HG03342 (cell line): Measurements from ENCODE around the gene IRAK4.

ENCODE experiments used
- ATAC-seq: cut with Tn5 transposase; IDR thresholded peaks from one replicate; pipeline ENCODE4 v1.9.1; 2021; ENCODE audit warnings: mild to moderate bottlenecking, moderate library complexity; ENCODE audit not compliant: unreplicated experiment

Gene IRAK4

DNA sequence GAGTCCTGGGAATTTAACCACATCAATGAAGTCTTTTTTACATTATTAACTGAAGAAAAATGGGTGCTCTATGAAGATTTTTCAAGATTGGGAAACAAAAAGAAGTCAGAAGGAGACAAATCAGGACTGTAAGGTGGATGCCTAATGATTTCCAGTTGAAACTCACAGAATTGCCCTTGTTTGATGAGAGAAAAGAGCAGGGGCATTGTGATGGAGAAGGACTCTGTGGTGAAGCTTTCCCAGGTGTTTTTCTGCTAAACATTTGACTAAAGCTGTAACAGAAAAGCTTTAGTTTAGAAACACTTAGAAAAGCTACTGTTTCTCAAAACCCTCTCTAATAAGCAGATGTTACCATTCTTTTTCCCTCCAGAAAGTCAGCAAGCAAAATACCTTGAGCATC, 5.8 kb downstream of the IRAK4 start:
- ATAC-seq, result no peak

DNA sequence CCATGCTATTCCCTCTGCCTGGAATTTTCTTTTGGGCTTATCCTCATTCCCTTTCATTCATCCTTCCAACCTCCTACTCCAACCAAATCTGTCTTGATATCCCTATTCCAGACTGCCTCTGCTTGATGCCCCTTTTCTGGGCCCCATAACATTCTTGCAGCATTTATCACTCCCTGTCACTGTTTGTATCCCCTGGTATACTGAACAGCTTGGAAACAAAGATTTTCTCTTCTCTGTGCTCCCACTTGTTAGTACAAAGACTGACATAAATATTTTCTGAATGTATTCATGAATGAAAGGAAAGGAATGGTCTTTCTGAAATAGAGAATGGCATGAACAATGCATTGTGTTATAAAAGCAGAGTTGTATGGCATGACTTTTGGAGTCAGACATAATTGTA, 7.5 kb downstream of the IRAK4 start:
- ATAC-seq, result no peak

DNA sequence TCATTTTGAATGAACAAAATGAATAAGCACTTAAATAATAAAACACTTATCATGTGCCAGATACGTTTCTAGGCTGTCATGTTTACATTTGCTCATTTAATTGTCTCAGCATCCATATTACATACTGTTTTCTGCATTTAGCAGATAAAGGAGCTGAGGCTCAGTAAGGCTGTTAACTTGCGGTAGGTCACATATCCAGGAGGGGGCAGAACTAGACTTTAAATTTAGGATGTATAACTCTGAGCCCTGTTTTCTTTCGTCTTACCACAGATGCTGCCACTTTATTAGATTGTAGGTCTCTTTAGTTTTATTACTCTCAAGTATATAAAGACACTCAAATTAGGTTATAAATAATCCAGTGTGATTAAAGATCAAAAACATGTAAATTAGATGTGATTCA, 17.7 kb downstream of the IRAK4 start:
- no peak for ATAC-seq

DNA sequence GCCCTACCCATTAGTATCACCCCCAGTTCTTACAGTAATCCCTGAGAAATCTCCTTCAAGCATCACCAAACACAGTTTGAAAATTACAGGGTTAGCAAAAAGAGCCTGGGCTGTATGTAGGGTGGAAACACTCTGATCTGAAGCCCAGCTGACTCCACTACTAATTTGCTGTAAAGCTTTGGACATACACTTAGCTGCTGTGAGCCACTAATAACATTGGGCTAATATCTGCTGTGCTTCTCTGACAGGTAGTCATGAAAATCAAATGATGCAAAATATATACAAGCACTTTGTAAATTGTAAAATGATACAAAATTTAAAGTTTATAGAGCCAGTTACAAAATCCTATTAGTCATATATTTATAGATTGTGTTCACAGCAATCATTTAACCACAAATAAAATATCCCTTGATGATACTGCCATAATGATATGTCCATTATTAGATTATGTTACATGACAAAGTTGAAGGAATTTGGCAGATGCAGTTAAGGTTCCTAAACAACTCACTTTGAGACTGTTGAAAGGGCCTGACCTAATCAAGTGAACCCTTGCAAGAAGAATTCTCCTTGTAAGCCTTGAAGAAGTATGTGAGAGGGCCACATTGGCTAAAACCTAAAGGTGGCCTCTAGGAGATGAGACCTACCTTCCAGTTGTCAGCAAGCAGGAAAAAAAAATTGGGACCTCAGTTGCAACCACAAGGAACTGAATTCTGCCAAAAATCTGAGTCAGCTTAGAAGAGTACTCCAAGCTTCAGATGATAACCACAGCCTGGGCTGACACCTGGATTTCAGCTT, 28.3 kb downstream of the IRAK4 start:
- ATAC-seq, result no peak

DNA sequence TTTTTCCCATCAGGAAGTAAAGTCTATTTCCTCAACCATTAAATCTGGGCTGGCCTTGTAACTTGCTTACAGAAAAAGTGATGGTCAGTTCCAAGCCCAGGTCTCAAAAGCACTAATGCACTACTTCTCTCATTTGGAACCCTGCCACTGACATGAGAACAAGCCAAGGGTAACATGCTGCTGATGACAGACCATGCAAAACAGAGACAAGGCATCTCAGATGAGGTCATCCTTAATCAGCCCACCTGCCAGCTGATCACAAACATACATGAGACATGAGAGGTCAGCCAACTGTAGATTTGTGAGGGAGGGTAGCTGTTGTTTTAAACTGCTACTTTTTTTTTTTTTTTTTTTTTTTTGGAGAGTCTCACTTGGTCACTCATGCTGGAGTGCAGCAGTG, 31.2 kb downstream of the IRAK4 start:
- no peak for ATAC-seq

DNA sequence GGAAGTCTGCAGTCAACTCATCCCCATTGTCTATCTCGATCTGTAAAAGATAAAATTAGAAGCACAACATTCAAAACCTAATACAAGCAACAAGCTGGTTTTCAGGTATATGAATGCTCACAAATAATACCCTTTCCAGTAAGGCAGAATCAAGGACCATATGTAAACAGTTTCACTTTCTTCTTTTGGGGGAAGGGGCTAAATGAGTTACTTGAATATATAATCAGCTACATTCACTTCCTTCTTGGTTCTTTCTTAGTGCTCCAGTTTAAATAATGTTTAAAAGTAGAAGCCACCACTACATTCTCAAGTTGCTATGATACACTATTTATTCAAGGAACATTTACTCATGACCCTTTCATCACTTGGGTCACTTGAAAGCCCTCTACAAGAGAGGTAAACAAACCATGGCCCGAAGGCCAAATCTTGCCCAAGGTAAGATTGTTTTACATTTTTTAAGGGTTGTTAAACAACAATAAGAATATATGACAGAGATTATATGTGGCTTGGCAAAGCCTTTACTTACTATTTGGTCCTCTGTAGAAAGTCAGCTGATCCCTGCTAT, 37.0 kb downstream of the IRAK4 start:
- ATAC-seq, result no peak

DNA sequence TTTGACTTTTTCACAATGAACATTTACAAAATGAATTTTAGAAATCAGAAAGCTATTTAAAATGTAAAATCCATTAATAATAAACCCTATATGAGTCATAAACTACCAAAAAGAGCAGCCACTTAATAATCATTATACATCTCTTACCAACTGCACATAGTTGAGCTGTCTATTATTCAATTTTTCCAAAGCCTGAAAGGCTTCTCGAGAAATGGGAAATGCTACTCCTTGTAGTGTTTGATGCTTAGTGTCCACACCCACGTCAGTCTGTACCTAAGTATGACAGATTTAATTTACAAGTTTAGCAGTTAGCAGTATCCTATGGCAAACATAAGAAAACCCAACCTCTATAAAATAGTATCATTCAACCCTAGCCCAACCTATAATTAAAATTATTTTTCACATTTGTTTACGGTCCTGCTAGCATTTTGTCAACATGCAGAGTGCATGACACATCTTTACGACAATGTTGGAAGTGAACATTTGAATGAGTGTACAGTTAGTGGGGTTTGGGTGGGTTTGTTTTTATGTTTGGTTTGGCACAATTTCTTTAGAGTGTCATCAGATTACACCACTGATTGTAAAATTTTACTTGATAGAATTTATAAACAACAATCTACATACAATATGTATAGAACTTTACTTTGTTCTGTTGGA, 38.9 kb downstream of the IRAK4 start:
- ATAC-seq, result no peak

DNA sequence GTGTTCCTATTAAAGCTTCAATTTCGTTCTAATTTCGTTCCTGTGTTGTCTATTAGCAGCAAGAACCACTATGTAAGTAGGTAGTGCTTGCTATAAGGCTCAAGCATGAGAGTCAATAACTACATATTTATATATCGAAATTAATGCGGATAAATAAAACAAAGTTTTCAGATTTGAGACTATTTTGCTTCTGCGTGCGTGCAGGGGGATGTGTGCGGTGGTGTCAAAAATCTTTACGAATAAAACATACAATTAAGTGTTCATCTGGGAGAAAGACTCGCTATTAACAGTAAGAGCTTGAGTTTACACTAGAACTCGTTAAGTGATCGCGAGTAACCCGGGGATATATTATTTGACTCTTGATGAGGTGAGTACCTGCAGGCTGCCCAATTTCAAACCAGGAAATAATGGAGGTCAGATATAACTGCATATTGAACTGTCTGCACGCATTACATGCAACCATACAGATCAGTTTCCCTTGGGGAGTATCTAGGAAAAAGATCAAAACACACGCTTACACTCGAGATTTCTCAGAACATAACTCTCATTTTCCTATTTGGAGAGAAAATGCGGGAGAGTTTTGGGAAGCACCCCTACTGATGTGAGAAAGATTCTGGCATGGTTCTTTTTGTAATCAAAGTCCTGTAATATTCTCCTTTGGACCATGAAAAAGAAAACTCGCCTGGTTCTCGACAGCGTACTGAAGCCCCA, 46.6 kb downstream of the IRAK4 start:
- ATAC-seq, result peak; percentile 24

DNA sequence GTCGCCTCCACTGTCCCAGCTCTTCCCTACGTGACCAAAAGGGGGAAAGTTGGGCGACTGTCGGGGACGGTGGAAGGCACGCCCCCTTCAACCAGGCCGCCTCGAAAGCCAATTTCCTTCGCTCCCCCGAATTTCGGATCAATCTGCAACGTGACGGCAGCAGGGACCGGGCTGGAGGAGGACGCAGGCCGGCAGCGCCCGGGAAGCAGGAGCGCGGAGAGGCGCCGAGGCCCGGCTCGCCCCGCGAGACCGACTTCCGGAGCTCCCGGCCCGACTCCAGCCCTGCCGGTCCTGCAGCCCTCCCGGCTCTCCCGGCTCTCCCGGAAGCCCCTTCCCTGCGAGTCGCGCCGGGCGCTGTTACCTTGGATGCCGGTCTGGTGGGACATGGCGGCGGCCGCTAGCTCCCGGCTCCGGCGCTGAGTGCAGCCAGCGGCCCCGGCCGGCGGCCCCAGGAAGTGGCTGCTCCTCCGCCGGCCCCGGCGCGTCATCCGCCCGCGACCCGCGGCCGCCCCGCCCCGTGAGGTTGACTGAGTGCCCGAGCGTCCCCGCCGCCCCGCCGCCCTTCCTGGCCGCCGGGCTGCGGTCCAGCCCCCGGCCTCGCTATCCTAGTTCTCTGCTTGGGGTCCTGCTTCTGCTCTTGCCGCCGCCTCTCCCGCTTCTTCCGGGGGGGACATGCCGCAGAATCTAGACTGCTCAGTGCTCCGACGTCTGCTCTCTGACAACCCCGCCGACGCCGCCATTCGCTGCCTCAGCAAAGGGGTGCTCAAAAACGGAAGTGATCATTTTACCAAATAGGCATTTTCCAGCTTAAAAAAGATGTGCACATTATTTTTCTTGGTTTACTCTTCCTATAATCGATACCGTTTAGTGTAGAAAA, 47.3 kb downstream of the IRAK4 start, which contains the start of gene TWF1:
TSS of gene TWF1 (minus strand) at position 458 of the 877 bp plus-strand sequence. CDS start at position 386, 72 bp downstream.
- peak; percentile 94 for ATAC-seq

DNA sequence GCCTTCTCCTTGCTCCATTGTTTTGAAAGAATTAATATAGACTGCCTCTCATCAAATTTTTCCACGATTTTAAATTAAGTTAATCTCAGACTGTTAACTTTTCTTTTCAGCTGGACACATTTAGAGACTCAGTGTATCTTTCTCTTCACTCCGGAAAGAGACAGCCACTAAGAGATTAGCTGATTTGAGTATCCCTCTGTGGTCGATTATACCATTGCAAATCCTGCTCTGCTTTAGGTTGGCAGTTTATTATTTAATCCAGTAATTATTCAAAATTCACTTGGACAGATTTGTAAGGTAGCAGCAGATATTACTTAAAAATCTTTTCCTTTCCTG, 48.0 kb downstream of the IRAK4 start:
- ATAC-seq, result no peak

DNA sequence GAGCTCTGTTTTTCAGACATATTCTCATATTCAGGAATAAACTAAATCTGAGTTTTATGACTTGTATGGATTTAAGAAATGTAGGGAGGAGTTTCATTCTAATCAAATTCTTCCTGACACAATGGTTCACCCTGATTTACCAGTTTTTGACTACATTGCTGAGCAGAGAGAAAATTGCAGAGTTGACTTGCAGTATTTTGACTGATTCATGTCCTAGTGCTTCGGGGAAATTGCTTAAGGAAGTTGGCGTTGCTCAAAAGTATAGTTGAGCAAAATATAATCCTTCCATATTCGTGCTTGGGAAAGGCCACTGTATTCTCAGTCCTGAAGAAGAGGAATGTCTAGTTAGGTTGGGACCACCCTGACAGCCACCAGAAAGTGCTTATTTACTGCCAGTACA, 48.6 kb downstream of the IRAK4 start:
- no peak for ATAC-seq

DNA sequence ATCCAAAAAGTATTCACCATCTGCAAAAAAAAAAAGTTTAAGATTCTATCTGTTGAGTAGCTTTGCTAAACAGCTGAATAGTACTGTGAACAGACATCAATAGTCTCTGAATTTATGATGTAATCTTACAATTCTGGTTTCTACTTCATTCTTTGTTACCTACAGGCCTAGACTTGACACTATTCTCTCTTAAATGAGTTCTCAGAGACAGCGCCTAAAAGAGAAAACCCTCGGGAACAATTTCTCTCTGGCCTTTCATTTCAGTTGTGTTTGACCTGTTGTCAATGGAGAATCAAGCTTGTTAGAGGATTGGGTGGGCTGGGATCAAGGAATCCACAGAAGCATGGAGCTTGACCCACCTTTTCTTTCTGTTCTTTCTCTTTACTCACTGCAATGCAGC, 53.3 kb downstream of the IRAK4 start:
- no peak for ATAC-seq

DNA sequence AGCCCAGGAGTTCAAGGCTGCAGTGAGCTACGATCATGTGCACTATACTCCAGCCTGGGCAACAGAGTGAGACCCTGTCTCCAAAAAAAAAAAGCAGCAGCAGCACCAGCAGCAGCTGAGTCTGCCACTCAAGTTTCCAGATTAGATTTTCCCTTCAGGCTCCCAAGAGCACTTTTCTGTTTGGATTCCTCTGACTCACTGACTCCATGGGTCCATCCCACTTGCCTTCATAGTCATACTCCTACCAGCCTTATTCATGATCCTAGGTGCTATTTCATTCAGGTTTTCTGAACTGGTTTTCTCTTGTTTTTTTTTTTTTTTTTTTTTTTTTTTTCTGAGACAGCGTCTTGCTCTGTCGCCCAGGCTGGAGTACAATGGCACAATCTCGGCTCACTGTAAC, 54.2 kb downstream of the IRAK4 start:
- ATAC-seq, result no peak

DNA sequence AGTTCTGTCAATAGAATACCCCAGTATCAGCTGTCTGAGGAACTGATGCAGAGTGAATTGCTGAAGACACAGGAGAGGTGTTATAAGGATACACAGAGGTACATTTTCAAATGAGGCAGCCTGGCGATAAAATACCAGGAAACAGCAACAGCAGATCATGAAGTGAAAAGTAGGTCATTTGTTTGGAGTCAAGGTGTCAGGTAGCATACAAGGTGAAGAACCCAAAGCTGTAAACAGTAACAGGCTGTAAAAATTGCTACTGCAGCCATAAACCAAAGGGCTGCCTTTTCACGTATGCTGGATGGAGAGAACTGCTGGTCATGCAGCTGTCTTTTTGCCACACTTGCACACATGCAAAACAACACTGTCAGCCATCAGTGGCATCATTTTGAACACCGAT, 56.7 kb downstream of the IRAK4 start:
- no peak for ATAC-seq

DNA sequence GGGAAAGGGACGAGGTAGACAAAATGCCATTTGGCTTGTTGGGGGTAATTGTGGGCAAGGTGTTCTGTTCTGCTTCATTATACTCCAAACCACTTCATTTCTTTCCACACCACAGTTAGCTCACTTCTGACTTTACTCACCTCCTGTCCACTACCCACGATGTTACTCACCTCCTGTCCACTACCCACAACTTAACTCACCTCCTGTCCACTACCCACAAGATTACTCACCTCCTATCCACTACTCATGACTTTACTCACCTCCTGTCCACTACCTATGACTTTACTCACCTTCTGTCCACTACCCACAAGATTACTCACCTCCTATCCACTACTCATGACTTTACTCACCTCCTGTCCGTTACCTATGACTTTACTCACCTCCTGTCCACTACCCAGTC, 57.4 kb downstream of the IRAK4 start:
- no peak for ATAC-seq

DNA sequence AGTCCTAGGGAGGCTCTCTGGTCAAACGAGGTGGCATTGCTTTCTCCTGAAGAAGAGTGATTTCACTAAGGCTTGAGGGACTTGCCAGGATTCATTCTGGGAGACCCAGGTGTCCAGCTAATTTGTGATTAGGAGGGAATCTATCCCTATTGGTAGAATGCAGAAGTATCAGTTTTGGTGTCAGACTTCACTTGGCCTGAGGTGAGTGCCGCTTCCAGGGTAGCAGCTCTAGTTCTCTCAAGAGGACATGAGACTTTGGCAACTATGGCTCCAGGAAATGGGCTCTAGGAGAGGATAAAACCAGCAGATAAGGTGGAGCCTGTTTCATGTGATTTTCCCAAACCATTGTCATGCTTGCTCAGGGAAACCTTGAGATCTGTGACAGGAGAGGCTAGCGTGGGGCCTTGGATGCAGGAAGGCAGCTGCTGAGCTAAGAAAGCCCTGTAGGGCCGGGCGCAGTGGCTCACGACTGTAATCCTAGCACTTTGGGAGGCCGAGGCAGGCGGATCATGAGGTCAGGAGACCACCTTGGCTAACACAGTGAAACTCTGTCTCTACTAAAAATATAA, 65.5 kb downstream of the IRAK4 start:
- no peak for ATAC-seq

DNA sequence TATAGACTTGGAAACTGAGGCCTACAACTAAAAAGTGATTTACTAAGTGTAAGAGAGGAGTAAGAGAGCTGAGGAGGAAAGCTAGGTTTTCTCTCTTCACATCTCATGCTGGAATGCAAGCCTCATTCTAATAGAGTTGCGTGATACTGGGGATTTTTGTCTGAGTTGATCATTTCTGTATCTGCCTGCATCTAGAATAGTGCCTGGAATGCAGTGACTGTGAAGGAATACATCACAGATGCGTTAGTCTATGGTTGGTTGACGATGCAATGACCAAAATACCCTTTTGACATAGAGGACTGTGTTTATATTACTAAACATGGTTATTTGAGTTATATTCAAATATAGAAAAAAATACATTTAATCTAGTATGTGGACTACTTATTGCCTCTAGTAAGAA, 67.9 kb downstream of the IRAK4 start:
- ATAC-seq, result no peak

DNA sequence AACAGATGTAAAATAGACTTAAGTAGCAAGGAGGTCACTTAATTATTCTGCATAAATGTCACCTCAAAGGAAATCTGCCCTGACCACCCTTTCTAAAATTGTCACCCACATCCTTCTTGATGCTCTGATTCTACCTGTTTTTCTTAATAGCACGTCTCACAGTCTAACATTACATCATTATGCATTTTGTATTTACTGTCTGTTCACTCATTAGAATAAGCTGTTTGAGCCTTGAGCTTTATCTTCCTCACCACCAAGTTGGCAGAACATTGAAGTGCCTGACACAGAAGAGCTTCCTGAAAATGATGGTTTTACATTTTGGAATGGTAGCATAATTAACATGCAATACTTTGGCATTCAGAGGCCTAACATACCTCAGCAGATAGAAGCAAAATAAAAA, 68.3 kb downstream of the IRAK4 start:
- ATAC-seq, result no peak

DNA sequence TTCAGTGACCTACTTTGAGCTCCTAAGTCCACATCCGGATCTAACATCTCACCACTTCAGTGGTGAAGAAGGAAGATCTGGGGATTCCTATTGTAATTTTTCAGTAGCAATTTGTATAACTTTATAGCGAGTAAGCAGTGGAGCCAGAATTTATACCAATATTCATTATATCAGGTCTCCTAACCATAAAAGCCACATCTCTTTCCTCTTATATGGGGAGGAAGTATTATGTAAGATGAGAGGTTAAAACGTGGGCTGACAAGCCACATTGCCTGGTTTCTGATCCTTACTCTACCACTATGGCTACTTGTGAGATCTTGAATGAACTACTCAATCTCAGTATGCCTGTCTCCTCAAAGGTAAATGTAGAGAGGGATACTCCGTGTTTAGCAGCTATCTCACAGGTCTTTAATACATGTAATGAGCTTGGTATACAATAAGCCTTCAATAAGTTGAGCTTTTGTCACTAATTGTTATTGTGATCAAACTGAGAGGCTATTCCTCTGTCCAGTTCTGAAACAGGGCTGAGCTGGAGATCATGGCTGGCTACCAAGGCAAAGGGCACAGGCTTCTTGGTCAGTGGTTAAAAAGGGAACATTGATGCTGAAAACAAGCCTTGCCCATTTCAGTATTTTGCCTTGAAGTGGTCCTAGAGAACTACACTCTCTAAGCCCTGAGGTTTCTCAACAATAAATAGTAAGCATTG, 73.9 kb downstream of the IRAK4 start:
- ATAC-seq, result no peak

DNA sequence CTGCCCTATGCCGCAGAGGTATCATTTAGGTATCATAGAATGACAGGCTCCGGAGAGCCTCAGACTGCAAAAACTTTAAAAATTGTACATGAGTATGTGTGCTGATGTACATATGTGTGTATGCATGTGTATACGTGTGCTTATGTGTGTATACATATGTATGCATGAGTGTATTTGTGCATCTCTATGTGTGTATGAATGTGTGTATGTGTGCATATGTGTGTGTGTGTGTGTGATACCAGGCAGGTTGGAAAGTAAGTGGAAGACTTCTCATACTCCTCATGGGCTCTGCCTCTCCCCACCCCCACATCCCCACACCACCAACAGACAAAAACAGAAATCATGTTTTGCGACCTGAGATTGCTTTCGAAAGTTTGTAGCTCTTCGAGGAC, 76.5 kb downstream of the IRAK4 start:
- peak; percentile 9 for ATAC-seq
